GM19043 (cell line): ENCODE data around the gene JAK2.

Experiments
- ATAC-seq: cut with Tn5 transposase; IDR thresholded peaks from one replicate; pipeline ENCODE4 v1.9.1; 2021; ENCODE audit warnings: low read depth; ENCODE audit not compliant: unreplicated experiment

The JAK2 gene

DNA sequence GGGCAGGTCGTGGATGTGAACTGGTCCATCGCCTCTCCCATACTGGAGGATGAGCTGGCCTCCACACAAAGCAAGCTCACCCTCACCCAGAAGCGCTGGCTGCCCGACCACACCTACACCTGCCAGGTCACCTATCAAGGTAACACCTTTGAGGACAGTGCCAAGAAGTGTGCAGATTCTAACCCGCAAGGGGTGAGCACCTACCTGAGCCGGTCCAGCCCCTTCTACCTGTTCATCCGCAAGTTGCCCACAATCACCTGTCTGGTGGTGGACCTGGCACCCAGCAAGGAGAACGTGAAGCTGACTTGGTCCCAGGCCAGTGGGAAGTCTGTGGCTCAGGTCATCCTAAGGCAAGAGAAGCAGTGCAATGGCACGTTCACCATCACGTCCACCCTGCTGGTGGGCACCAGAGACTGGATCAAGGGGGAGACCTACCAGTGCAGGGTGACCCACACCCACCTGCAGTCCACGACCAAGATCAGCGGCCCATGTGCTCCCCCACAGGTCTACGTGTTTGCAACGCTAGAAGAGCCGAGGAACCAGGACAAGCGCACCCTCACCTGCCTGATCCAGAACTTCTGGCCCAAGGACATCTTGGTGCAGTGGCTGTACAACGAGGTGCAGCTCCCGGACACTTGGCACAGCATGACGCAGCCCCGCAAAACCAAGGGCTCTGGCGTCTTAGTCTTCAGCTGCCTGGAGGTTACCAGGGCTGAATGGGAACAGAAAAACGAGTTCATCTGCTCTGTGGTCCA is 129.1 kb downstream of the JAK2 start:
- ATAC-seq: no peak

DNA sequence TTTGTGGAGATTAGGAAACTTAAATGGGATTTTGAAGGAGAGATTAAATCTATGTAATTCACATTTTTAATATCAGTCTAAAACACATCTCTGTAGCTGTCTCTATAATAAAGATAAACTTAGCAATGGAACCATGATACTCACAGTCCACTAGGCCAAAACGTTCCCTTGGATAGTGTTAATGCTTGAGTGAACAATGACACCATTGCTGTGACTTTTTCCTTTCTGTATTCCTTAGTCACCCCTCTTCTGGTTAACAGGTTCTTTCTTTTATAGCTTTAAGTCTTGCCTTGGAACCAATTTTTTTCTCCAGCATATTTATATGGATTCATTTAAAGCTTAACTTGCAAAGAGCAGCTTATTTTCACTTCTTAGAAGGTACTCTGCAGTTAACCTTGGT is 137.0 kb downstream of the JAK2 start:
- ATAC-seq: no peak

DNA sequence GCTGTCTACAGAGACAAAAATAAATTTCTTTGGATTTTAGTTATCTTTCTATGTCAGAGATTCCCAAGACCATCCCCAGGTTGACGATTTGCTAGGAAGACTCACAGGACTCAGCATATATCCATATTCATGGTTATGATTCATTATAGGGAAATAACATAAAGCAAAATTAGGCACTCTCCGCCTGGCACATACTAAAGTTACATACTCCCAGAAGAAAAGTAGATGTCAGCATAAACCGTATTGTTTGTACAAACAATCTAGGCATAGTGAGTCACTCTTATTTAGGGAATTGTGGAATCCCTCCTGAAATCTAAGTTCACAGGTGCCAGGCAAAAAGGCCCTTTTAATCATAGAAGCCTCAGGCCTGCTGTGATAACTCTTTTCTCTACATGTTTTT is 137.4 kb downstream of the JAK2 start:
- ATAC-seq: no peak

DNA sequence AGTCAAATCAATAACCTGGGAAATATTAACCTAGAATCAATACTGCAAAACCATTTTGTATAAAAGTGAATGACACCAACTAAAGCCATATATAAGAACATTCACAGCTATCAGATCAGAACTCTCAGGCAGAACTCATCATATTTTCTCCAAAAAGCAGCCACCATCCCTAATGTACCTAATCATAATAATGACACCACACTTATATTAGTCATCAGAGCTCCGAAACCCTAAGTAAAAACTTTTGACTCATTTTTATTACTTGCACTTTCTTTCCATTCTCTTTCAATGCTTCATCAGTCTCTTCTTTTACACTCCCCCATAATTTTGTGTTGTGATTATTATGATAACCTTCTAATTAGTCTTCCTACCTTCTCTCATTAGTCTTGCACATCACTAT is 155.1 kb downstream of the JAK2 start:
- no peak for ATAC-seq

DNA sequence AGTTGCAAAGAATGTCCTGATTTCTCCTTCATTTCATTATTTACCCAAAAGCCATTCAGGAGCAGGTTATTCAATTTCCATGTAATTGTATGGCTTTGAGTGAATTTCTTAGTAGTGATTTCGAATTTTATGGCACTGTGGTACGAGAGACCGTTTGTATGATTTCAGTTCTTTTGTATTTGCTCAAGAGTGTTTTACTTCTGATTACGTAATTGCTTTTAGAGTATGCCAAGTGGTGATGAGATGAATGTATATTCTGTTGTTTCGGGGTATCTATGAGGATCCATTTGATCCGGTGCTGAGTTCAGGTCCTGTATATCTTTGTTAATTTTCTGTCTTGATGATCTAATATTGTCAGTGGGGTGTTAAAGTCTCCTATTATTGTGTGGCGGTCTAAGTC is 159.1 kb downstream of the JAK2 start:
- no peak for ATAC-seq

DNA sequence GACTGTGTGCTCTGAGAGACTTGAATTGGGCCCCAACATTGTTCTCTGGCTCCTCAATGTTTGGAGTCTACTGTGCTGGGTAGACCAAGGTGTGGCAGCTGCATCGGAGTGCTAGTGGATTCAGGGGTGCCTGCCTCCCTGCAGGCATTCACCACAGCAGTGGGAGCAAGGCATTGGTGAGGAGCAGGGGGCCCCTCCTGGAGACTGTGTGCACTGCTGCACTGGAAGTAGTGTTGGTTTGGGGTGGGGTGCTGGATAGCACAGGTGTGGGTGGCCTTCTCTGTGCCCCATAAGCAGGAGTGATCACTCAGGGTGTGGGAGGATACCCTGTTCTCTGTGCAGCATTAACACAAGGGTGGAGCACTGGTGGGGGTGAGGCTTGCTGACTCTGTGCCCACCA is 161.2 kb downstream of the JAK2 start:
- ATAC-seq: no peak
